NB4 (cell line): Measurements from ENCODE around the gene MAST4.

Experiments
- DNase-seq: peaks from one replicate; pipeline ENCODE4 v3.0.0; 2010; ENCODE audit warnings: low read depth
- H3K4me3 ChIP-seq: one replicate; pipeline ENCODE4 v1.5.1; 2011; ENCODE audit warnings: mild to moderate bottlenecking, low read depth, low read length, moderate library complexity
- MYC ChIP-seq: IDR thresholded peaks from 2 replicates; pipeline ENCODE4 v1.6.1; 2011; ENCODE audit warnings: low read depth, low read length
- POLR2A ChIP-seq: IDR thresholded peaks from 2 replicates; pipeline ENCODE4 v1.6.1; 2011; ENCODE audit warnings: mild to moderate bottlenecking; ENCODE audit not compliant: insufficient read length; ENCODE audit errors: extremely low read depth
- TF ChIP-seq, protein P1 (sequence below): IDR thresholded peaks from one replicate; pipeline ENCODE4 v1.5.1; 2012; ENCODE audit warnings: low read depth, low read length
- TF ChIP-seq, protein P2 (sequence below): IDR thresholded peaks from 2 replicates; pipeline ENCODE4 v1.6.1; 2011; ENCODE audit warnings: low read depth, low read length

The MAST4 gene

DNA sequence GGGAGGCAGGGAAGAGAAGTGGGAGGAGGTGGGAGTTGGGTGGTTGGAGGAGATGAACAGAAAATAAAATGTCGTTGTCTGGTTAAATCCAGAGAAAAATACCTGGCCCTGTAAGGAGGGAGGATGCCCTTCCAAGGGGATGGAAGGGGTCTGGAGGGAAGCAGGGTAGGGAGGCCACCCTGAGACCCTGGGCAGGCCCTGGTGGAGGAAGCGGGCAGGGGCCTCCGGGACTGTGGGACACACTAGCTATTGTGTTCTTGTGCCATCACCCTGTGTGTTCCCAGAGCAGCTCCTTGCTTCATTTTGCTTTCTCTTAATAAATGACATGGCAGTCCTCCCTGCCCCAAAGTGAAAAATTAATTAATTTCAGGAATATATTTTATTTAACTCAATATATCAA is 612.2 kb downstream of the MAST4 start:
- no peak for DNase-seq
- H3K4me3 ChIP-seq: no peak overlapping the region
- TF ChIP-seq, protein P1, sequence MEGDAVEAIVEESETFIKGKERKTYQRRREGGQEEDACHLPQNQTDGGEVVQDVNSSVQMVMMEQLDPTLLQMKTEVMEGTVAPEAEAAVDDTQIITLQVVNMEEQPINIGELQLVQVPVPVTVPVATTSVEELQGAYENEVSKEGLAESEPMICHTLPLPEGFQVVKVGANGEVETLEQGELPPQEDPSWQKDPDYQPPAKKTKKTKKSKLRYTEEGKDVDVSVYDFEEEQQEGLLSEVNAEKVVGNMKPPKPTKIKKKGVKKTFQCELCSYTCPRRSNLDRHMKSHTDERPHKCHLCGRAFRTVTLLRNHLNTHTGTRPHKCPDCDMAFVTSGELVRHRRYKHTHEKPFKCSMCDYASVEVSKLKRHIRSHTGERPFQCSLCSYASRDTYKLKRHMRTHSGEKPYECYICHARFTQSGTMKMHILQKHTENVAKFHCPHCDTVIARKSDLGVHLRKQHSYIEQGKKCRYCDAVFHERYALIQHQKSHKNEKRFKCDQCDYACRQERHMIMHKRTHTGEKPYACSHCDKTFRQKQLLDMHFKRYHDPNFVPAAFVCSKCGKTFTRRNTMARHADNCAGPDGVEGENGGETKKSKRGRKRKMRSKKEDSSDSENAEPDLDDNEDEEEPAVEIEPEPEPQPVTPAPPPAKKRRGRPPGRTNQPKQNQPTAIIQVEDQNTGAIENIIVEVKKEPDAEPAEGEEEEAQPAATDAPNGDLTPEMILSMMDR: no peak
- TF ChIP-seq, protein P2, sequence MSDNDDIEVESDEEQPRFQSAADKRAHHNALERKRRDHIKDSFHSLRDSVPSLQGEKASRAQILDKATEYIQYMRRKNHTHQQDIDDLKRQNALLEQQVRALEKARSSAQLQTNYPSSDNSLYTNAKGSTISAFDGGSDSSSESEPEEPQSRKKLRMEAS: no peak
- TF ChIP-seq POLR2A (no peak), MYC (no peak)

DNA sequence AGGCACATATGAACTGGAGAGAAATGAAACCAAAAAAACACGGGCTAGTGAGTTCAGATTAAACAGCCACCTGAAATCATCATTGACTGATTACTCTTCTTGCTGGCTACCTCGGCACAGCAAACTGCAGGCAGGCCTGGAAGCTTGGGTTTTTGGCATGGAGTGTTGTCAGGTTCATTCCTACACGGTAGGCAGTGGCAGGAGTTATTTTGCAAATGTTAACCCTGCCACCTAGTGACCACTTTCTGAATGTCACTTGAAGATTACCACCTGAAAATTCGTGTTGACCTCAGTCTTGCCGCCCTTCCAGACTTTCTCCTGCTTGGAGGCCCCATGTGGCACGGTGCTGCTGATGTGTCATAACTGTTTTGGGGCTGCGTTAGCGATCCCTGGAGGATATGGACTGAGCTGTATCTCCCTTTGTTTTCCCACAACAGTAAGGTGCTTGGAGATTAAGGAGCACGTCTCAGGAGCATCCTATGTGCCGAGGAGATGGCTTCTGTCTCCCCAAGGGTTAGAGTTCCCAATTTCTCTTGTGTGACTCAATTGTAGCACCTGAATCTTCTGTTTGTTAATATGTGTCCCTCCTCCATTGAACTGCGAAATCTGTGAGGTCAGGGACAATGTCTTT is 613.1 kb downstream of the MAST4 start:
- H3K4me3 ChIP-seq: no peak overlapping the region
- TF ChIP-seq POLR2A: no peak
- TF ChIP-seq MYC: no peak
- TF ChIP-seq, protein P2: no peak
- TF ChIP-seq, protein P1: peak; percentile 48
- peak; percentile 76 for DNase-seq

DNA sequence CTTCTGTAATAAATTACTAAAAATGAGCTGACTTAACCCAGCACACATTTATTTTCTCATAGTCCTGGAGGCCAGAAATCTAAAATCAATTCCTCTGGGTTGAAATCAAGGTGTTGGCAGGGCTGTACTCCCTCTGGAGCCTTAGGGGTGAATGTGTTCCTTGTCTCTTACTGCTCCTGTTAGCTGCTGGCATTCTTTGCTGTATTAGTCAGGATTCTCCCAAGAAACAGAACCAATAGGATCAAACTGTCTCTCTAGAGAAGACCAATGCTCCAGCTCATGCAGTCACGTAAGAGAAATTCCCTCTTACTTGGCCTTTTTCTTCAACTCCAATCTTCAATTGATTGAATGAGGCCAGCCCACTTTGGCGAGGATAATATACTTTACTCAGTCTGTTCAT is 615.7 kb downstream of the MAST4 start:
- H3K4me3 ChIP-seq: no peak overlapping the region
- DNase-seq: no peak
- TF ChIP-seq, protein P2: no peak
- TF ChIP-seq, protein P1: no peak
- no peak for TF ChIP-seq MYC
- TF ChIP-seq POLR2A: no peak

DNA sequence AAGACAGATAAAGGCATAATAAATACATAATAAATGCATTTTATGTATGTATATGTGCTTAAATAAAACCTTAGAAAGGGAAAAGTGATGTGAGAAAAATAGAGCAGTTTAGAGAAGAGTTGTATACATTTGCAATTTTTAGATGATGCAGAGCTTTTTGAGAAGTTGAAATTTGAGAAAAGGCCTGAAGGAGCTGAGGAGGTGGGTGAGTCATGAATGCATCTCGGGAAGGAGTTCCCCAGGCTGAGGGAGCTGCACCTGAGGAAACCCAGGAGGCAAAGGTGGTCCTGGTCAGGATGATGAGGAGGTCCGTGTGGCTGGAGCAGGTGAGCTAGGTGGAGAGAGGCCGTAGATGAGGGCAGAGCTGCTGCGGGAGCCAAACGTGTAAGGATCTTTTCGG is 617.8 kb downstream of the MAST4 start:
- TF ChIP-seq, protein P2: no peak
- TF ChIP-seq MYC (no peak), POLR2A (no peak)
- TF ChIP-seq, protein P1: no peak
- no peak for DNase-seq
- H3K4me3 ChIP-seq: no peak overlapping the region

DNA sequence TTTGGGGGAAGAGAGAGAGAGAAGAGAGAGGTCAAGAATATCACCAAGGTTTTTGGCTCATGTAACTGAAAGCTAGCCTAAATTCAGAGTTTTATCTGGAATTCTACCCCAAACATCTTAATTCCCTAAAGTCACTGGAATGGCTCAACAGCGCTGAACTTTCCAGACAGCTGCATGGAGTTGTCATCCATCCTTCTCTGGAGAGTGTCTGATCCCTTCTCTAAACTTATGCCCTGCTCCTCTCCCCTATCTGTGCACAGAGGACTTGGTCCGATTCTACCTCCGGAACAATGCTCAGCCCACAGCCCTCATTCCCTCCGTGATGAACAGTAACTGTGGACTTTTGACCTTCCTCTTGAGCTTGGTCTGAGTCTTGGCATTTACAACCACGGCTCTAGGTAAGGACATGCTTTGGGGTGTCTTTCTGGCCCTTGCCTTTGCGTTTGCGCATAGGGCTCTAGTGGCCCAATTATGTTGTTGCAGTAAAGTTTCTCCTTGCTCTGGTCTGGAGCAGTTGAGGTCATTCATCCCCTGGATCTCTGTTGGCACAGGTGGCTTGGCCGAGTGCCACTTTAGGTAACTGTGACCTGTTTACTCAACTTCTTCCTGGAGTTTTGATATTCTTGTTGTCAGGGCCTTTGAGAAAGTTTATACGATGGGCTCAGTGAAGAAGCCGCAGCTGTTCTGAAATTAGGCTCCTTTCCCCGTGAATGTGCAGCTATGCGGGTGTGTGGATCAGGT is 618.7 kb downstream of the MAST4 start:
- H3K4me3 ChIP-seq: no peak overlapping the region
- no peak for DNase-seq
- TF ChIP-seq, protein P2: no peak
- TF ChIP-seq POLR2A: no peak
- TF ChIP-seq MYC: no peak
- TF ChIP-seq, protein P1: no peak
